MM.1S (cell line): ENCODE results near the gene ABCE1.

Experiments
- DNase-seq: peaks from one replicate; pipeline ENCODE4 v3.0.0-alpha.2; 2015
- H2AFZ ChIP-seq: fragments of 300-600 bp; sonication (generic); 2 replicates; pipeline ENCODE4 v1.6.0; 2016; ENCODE audit warnings: antibody characterized with exemption, low read length
- H3F3A ChIP-seq: fragments of 300-600 bp; sonication (generic); 2 replicates; pipeline ENCODE4 v1.6.1; 2016; ENCODE audit warnings: mild to moderate bottlenecking, antibody characterized with exemption, low read length, moderate library complexity, mixed read lengths; ENCODE audit not compliant: insufficient read depth
- H3K27ac ChIP-seq: fragments of 300-600 bp; sonication (generic); 2 replicates; pipeline ENCODE4 v1.5.1; 2016; ENCODE audit warnings: mild to moderate bottlenecking, low read length
- H3K27me3 ChIP-seq: fragments of 300-600 bp; sonication (generic); replicated peaks from 2 replicates; pipeline ENCODE4 v1.6.0; 2016; ENCODE audit warnings: low read length; ENCODE audit not compliant: insufficient read depth
- H3K36me3 ChIP-seq: fragments of 300-600 bp; sonication (generic); replicated peaks from 2 replicates; pipeline ENCODE4 v1.6.1; 2016; ENCODE audit warnings: mild to moderate bottlenecking, low read length, mixed read lengths; ENCODE audit not compliant: insufficient read depth
- H3K4me1 ChIP-seq: fragments of 300-600 bp; sonication (generic); 2 replicates; pipeline ENCODE4 v1.6.1; 2016; ENCODE audit warnings: low read length, mixed read lengths
- H3K4me2 ChIP-seq: fragments of 300-600 bp; sonication (generic); 2 replicates; pipeline ENCODE4 v1.6.0; 2016; ENCODE audit warnings: low read depth, low read length
- H3K4me3 ChIP-seq: fragments of 300-600 bp; sonication (generic); 2 replicates; pipeline ENCODE4 v1.5.1; 2016; ENCODE audit warnings: low read length, mixed read lengths
- H3K79me2 ChIP-seq: fragments of 300-600 bp; sonication (generic); 2 replicates; pipeline ENCODE4 v1.6.1; 2016; ENCODE audit warnings: mixed run types, low read length, mixed read lengths
- H3K9ac ChIP-seq: fragments of 300-600 bp; sonication (generic); 2 replicates; pipeline ENCODE4 v1.6.1; 2016; ENCODE audit warnings: low read length, mixed read lengths
- H3K9me2 ChIP-seq: fragments of 300-600 bp; sonication (generic); replicated peaks from 2 replicates; pipeline ENCODE4 v1.6.1; 2016; ENCODE audit warnings: mild to moderate bottlenecking, low read length, mixed read lengths; ENCODE audit not compliant: insufficient read depth
- H3K9me3 ChIP-seq: fragments of 300-600 bp; sonication (generic); replicated peaks from 2 replicates; pipeline ENCODE4 v1.6.1; 2016; ENCODE audit warnings: mild to moderate bottlenecking, low read length, mixed read lengths; ENCODE audit not compliant: insufficient read depth
- H4K20me1 ChIP-seq: fragments of 300-600 bp; sonication (generic); 2 replicates; pipeline ENCODE4 v1.6.1; 2016; ENCODE audit warnings: mild to moderate bottlenecking, low read length, moderate library complexity, mixed read lengths; ENCODE audit not compliant: insufficient read depth
- CTCF ChIP-seq: fragments of 300-600 bp; sonication (generic); IDR thresholded peaks from 2 replicates; pipeline ENCODE4 v1.5.1; 2016; ENCODE audit warnings: antibody characterized with exemption, low read length, mixed read lengths
- EZH2 ChIP-seq: fragments of 300-600 bp; sonication (generic); optimal IDR thresholded peaks from 2 replicates; pipeline ENCODE3; 2017; ENCODE audit warnings: low read depth, mild to moderate bottlenecking, antibody characterized with exemption, low read length, mixed read lengths
- EZH2phosphoT487 ChIP-seq: fragments of 300-600 bp; sonication (generic); IDR thresholded peaks from 2 replicates; pipeline ENCODE4 v1.6.1; 2018; ENCODE audit warnings: antibody characterized with exemption, low read length

The ABCE1 gene

GRCh38 chr4:145097821-145098674 is at the start of gene ABCE1, which contains the start of gene ANAPC10:
ABCE1 (plus strand) TSS chr4:145098311; CDS start chr4:145104413, 6,102 bp downstream.
ANAPC10 (minus strand) TSS chr4:145098196; CDS start chr4:145096099, 2,097 bp downstream.
- peaks cover 10% of the 10 kb centered on the region; the same call in 1 of the 2 replicates for H4K20me1 ChIP-seq
- H3K36me3 ChIP-seq = peaks cover 10% of the 10 kb centered on the region; the same call in 1 of the 2 replicates

GRCh38 chr4:145048817-145049216 is 49.3 kb upstream of the ABCE1 start:
- Histone ChIP-seq H2AFZ (no peak overlapping the region), H3K79me2 (peaks cover 6% of the 10 kb centered on the region; the same call in 1 of the 2 replicates), H3K9ac (no peak overlapping the region), H3K9me2 (no peaks in the 10 kb centered on the region), H3K4me1 (peaks cover 22% of the 10 kb centered on the region), H3K36me3 (no peaks in the 10 kb centered on the region), H4K20me1 (no peaks in the 10 kb centered on the region), H3K27me3 (no peaks in the 10 kb centered on the region), H3K9me3 (no peaks in the 10 kb centered on the region), H3F3A (no peaks in the 10 kb centered on the region), H3K4me2 (no peak overlapping the region), H3K27ac (no peak overlapping the region), H3K4me3 (no peak overlapping the region)
- TF ChIP-seq EZH2phosphoT487 (no peak), CTCF (no peak), EZH2 (no peak)
- DNase-seq = no peak

More at GRCh38 chr4:145097821-145098674, at the start of gene ABCE1, which contains the start of gene ANAPC10:
- peaks cover 8% of the 10 kb centered on the region for H3F3A ChIP-seq
- H2AFZ ChIP-seq = peak within 1 kb of the TSS; percentile 87
- H3K9me3 ChIP-seq = no peaks in the 10 kb centered on the region
- H3K4me1 ChIP-seq = peaks cover 7% of the 10 kb centered on the region; the same call in 1 of the 2 replicates
- peak within 1 kb of the TSS; percentile 90 for H3K4me2 ChIP-seq
- no peak for TF ChIP-seq CTCF
- no peak for TF ChIP-seq EZH2phosphoT487
- TF ChIP-seq EZH2 = no peak
- H3K79me2 ChIP-seq = peaks cover 95% of the 10 kb centered on the region
- H3K4me3 ChIP-seq = peak within 1 kb of the TSS; percentile 90
- H3K9me2 ChIP-seq = no peaks in the 10 kb centered on the region
- DNase-seq = peak; percentile 99
- no peaks in the 10 kb centered on the region for H3K27me3 ChIP-seq
- H3K9ac ChIP-seq = peak within 1 kb of the TSS; percentile 85
- peak within 1 kb of the TSS; percentile 86 for H3K27ac ChIP-seq

- Histone ChIP-seq H3K4me1 (peaks cover 18% of the 10 kb centered on the region), H3K9ac (no peak overlapping the region), H3K27ac (no peak overlapping the region), H4K20me1 (no peaks in the 10 kb centered on the region), H3K4me2 (no peak overlapping the region), H3K4me3 (no peak overlapping the region), H3F3A (no peaks in the 10 kb centered on the region), H3K79me2 (peaks cover 4% of the 10 kb centered on the region; the same call in 1 of the 2 replicates), H3K36me3 (no peaks in the 10 kb centered on the region), H3K9me2 (no peaks in the 10 kb centered on the region), H3K27me3 (no peaks in the 10 kb centered on the region), H2AFZ (no peak overlapping the region), H3K9me3 (no peaks in the 10 kb centered on the region)
- TF ChIP-seq CTCF = no peak
- TF ChIP-seq EZH2phosphoT487 = no peak
- no peak for TF ChIP-seq EZH2
- no peak for DNase-seq
These were observed 48.9 kb upstream of the ABCE1 start for GRCh38 chr4:145049241-145049640.
